CD14-positive monocyte (primary cell): Measurements from ENCODE around the gene FKBP1A. TPM values are rescaled to one million over a fixed set of nuclear protein-coding genes. Genes with fewer than 3 reads are reported as not detected.
A peak's percentile ranks its signal among the peaks of the same experiment; 100 is the strongest.

Experiments used
- DNase-seq, 3 donors: peaks; one replicate each; pipeline ENCODE4 v3.0.0-alpha.2; 2011 to 2022
- H2AFZ ChIP-seq: 2 replicates; pipeline ENCODE4 v1.6.0; 2012; ENCODE audit warnings: mild to moderate bottlenecking, low read depth, low read length, inconsistent platforms; ENCODE audit not compliant: insufficient read depth, poor library complexity, severe bottlenecking
- H3K27ac ChIP-seq, 2 donors: 1 replicate in 1 of 2; 2 replicates in 1 of 2; pipeline ENCODE4 v1.5.1; 2012 to 2013; ENCODE audit warnings: low read length in 2 of 2, control low read depth in 1 of 2, inconsistent platforms in 1 of 2, low read depth in 1 of 2, mild to moderate bottlenecking in 1 of 2
- H3K27me3 ChIP-seq, 2 donors: one replicate each; pipeline versions ENCODE4 v1.6.0 to v1.6.1; 2011 to 2013; ENCODE audit warnings: low read length in 2 of 2; ENCODE audit not compliant: control insufficient read depth in 2 of 2, insufficient read depth in 2 of 2
- H3K36me3 ChIP-seq, 2 donors: replicated peaks in 1 of 2; 1 replicate in 1 of 2; 2 replicates in 1 of 2; pipeline versions ENCODE4 v1.5.1 to v1.6.1; 2012 to 2013; ENCODE audit warnings: low read length in 2 of 2, control low read depth in 1 of 2, inconsistent platforms in 1 of 2, mild to moderate bottlenecking in 1 of 2; ENCODE audit not compliant: insufficient read depth in 2 of 2, control insufficient read depth in 1 of 2
- H3K4me1 ChIP-seq, 2 donors: 1 replicate in 1 of 2; 2 replicates in 1 of 2; pipeline versions ENCODE4 v1.5.1 to v1.6.1; 2012 to 2013; ENCODE audit warnings: low read length in 2 of 2, control low read depth in 1 of 2, inconsistent platforms in 1 of 2, mild to moderate bottlenecking in 1 of 2, moderate library complexity in 1 of 2; ENCODE audit not compliant: insufficient read depth in 2 of 2, control insufficient read depth in 1 of 2
- H3K4me2 ChIP-seq: replicated peaks from 2 replicates; pipeline ENCODE3; 2012; ENCODE audit warnings: low read length, moderate library complexity, mild to moderate bottlenecking; ENCODE audit not compliant: poor library complexity, severe bottlenecking; ENCODE audit errors: extremely low read depth
- H3K4me3 ChIP-seq, 3 experiments: fragments of 200-600 bp in 1 of 3; sonication (generic) in 1 of 3; replicated peaks in 1 of 3; 1 replicate in 2 of 3; 2 replicates in 1 of 3; pipeline ENCODE4 v1.5.1; 2011 to 2013; ENCODE audit warnings: low read length in 3 of 3, mild to moderate bottlenecking in 3 of 3, control low read depth in 2 of 3, low read depth in 2 of 3, inconsistent platforms in 1 of 3, moderate library complexity in 1 of 3
- H3K79me2 ChIP-seq: 2 replicates; pipeline ENCODE4 v1.6.0; 2012; ENCODE audit warnings: mild to moderate bottlenecking, control low read depth, inconsistent platforms, low read length, moderate library complexity; ENCODE audit not compliant: insufficient read depth
- H3K9ac ChIP-seq: 2 replicates; pipeline ENCODE4 v1.6.0; 2017; ENCODE audit warnings: low read length, mild to moderate bottlenecking; ENCODE audit not compliant: insufficient read depth, poor library complexity, severe bottlenecking
- H3K9me3 ChIP-seq, 2 donors: replicated peaks in 1 of 2; 1 replicate in 1 of 2; 2 replicates in 1 of 2; pipeline versions ENCODE4 v1.5.1 to v1.6.1; 2012 to 2013; ENCODE audit warnings: low read length in 2 of 2, control low read depth in 1 of 2; ENCODE audit not compliant: control insufficient read depth in 1 of 2, insufficient read depth in 1 of 2
- H4K20me1 ChIP-seq: 2 replicates; pipeline ENCODE4 v1.6.0; 2012; ENCODE audit warnings: mild to moderate bottlenecking, low read length, control low read depth, moderate library complexity; ENCODE audit not compliant: insufficient read depth
- H3K27ac Mint-ChIP-seq, 7 donors: one replicate each; pipeline ENCODE4 v1.8.0; 2020; ENCODE audit warnings: mild to moderate bottlenecking in 7 of 7, mixed read lengths in 7 of 7, moderate library complexity in 6 of 7, inconsistent platforms in 2 of 7
- H3K27me3 Mint-ChIP-seq, 3 donors: one replicate each; pipeline ENCODE4 v1.8.0; 2021 to 2022; ENCODE audit warnings: low read depth in 3 of 3, mild to moderate bottlenecking in 3 of 3, mixed read lengths in 3 of 3, moderate library complexity in 3 of 3, inconsistent platforms in 1 of 3
- H3K36me3 Mint-ChIP-seq, 2 donors: one replicate each; pipeline ENCODE4 v1.8.0; 2020; ENCODE audit warnings: mixed read lengths in 2 of 2, inconsistent platforms in 1 of 2, mild to moderate bottlenecking in 1 of 2
- H3K4me1 Mint-ChIP-seq: one replicate; pipeline ENCODE4 v1.8.0; 2020; ENCODE audit warnings: mild to moderate bottlenecking, mixed read lengths
- H3K4me3 Mint-ChIP-seq, 2 donors: one replicate each; pipeline ENCODE4 v1.8.0; 2020; ENCODE audit warnings: mild to moderate bottlenecking in 2 of 2, mixed read lengths in 2 of 2, moderate library complexity in 1 of 2
- H3K9me3 Mint-ChIP-seq, 7 donors: one replicate each; pipeline ENCODE4 v1.8.0; 2020 to 2022; ENCODE audit warnings: mixed read lengths in 7 of 7, mild to moderate bottlenecking in 6 of 7, moderate library complexity in 6 of 7, inconsistent platforms in 2 of 7
- CTCF ChIP-seq: fragments of 200-600 bp; IDR thresholded peaks from one replicate; pipeline ENCODE4 v1.8.0; 2022; ENCODE audit warnings: antibody characterized with exemption, mild to moderate bottlenecking
- WGBS: methylation state at CpG from one replicate; pipeline ENCODE4 v1.1.5; 2013; ENCODE audit warnings: missing lambda C conversion rate; ENCODE audit not compliant: insufficient coverage; 5-methylcytosine and 5-hydroxymethylcytosine counted together
- intact Hi-C, 2 donors: fragments of 100-400 bp; cut with micrococcal nuclease; formaldehyde crosslinking; loops; one replicate each; pipeline versions ENCODE4 v1.15.0 to v1.15.1; 2023
- polyA plus RNA-seq, 3 donors: library from polyadenylated mRNA; depleted of rRNA in 1 of 3; unstranded in 2 of 3; stranded (reverse) in 1 of 3; fragments of 300-500 nt in 2 of 3; fragments of >200 nt in 1 of 3; fragmentation: Illumina TruSeq in 2 of 3; gene quantifications; 1 replicate in 2 of 3; 2 replicates in 1 of 3; pipeline ENCODE4 v1.2.3, GENCODE V29; 2012 to 2021

FKBP1A gene
- polyA plus RNA-seq, 3 donors: 155 to 268 (median 194) TPM

GRCh38 chr20:1386323-1386722 lies 6.5 kb downstream of the FKBP1A start:
- Histone ChIP-seq H3K4me3 (no peak overlapping the region), H3K9ac (no peak overlapping the region), H3K36me3 (peaks cover 21 to 86% of the 10 kb centered on the region in 2 donors), H3K79me2 (peaks cover 100% of the 10 kb centered on the region), H3K4me1 (peaks cover 43 to 59% of the 10 kb centered on the region in 2 donors), H2AFZ (no peak overlapping the region), H3K4me2 (no peak overlapping the region), H4K20me1 (peaks cover 100% of the 10 kb centered on the region), H3K27me3 (no peaks in the 10 kb centered on the region), H3K9me3 (no peaks in the 10 kb centered on the region), H3K27ac (peak overlapping the region in 1 of 2 donors; percentile 13)
- peaks cover 53 to 79% of the 10 kb centered on the region in 2 donors for H3K36me3 Mint-ChIP-seq
- H3K9me3 Mint-ChIP-seq: no peaks in the 10 kb centered on the region
- DNase-seq: no peak
- peak overlapping the region in 4 of 7 donors; percentile 22 to 58 (median 36) for H3K27ac Mint-ChIP-seq
- intact Hi-C loops: no loop called here
- no peak overlapping the region for H3K4me3 Mint-ChIP-seq
- peaks cover 0 to 4% (median 0%) of the 10 kb centered on the region in 3 donors for H3K27me3 Mint-ChIP-seq
- TF ChIP-seq CTCF: no peak
- H3K4me1 Mint-ChIP-seq: peaks cover 91% of the 10 kb centered on the region
- WGBS: 76% methylated on average over 2 of the region's 4 CpGs

- H3K4me1 ChIP-seq: peaks cover 35 to 60% of the 10 kb centered on the region in 2 donors
- no peak overlapping the region for H3K27ac ChIP-seq
- H2AFZ ChIP-seq: no peak overlapping the region
- H3K27me3 Mint-ChIP-seq: peaks cover 0 to 4% (median 0%) of the 10 kb centered on the region in 3 donors
- H3K4me2 ChIP-seq: no peak overlapping the region
- TF ChIP-seq CTCF: no peak
- no peak for DNase-seq
- H3K27ac Mint-ChIP-seq: peak overlapping the region in 2 of 7 donors; percentile 9 to 22
- peaks cover 100% of the 10 kb centered on the region for H3K79me2 ChIP-seq
- no peaks in the 10 kb centered on the region for H3K9me3 ChIP-seq
- no peak overlapping the region for H3K4me3 ChIP-seq
- WGBS: no CpG with 5 or more reads among the region's 5 CpGs
- no peak overlapping the region for H3K9ac ChIP-seq
- intact Hi-C loops: loop anchor here in 1 of 2 donors (5.0 kb wide), 1 partner anchor 53 kb away; no protein-coding TSS in a partner anchor
- H3K36me3 Mint-ChIP-seq: peaks cover 47 to 78% of the 10 kb centered on the region in 2 donors
- H3K9me3 Mint-ChIP-seq: no peaks in the 10 kb centered on the region
- peaks cover 14 to 67% of the 10 kb centered on the region in 2 donors for H3K36me3 ChIP-seq
- no peak overlapping the region for H3K4me3 Mint-ChIP-seq
- peaks cover 92% of the 10 kb centered on the region for H3K4me1 Mint-ChIP-seq
- H3K27me3 ChIP-seq: no peaks in the 10 kb centered on the region
- H4K20me1 ChIP-seq: peaks cover 100% of the 10 kb centered on the region
Observed at GRCh38 chr20:1383623-1384404, 9.0 kb downstream of the FKBP1A start.
